GM21515 (cell line): Measurements from ENCODE around the gene LRPAP1.

Experiments used
- ATAC-seq: cut with Tn5 transposase; IDR thresholded peaks from one replicate; pipeline ENCODE4 v1.9.1; 2021; ENCODE audit not compliant: unreplicated experiment

The LRPAP1 gene

DNA sequence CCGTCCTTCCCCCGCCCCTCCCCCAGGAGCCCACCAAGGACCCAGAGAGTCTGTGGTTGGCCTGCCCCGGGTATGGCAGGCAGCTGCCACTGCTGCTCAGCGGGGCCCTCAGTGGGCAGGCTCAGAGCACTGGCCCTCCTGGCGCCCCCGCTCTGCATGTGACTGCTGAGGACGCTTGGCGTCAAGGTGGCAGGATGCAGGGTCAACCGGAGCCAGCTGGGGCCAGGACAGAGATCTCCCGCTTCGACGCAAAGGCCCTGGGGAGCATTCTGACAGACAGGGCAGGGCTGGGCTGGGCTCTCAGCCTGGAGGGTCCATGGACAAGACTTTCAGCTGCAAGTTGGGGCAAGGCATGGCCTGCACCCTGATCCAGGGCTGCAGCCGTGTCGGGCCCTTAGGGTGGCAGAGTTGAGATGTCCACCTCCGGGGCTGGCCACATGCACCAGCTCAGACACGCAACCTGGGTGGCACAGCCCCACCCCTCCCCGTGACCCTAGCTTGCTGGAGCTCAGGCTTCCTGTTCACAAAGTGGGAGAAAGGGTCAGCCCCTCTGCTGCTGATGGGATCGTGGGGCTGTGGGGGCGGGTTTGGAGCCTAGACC, 30.3 kb downstream of the LRPAP1 start:
- no peak for ATAC-seq

DNA sequence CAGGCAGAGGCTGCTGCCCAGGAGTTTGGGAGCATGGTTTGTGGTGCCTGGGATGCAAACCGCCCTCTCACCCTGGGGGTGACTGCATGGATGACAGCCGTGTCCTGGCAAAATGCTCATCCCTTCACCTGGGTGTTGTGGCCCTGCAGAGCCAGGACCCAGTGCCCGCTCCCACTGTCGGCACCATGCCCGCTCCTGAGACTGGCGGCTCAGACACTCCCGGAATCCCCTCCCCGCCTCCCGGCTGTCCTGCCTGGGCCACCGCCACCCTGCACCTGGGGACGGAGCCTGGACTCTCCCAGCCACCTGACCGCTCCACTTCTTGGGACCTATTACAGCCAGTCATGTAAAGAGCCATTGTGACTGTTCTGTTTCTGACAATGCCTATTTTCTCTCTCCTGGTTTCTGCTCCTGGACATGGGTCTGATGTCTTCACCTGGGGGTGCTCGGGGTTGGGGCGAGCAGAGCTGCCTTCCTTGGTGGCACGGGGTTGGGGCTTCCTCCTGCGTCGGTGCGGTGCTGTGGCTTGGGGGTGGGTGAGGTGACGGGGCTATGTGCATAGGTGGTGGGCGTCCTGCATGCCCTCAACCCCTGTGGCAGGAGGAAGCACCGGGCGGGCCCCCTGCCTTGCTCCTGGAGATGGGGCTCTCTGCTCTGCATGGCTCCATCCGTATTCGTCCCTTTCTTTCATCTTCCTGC, 30.9 kb downstream of the LRPAP1 start:
- no peak for ATAC-seq

- ATAC-seq = no peak
Measured at GRCh38 chr4:3500634-3501101, 31.6 kb downstream of the LRPAP1 start.

- no peak for ATAC-seq
Measured at GRCh38 chr4:3500111-3500510, 32.1 kb downstream of the LRPAP1 start.

DNA sequence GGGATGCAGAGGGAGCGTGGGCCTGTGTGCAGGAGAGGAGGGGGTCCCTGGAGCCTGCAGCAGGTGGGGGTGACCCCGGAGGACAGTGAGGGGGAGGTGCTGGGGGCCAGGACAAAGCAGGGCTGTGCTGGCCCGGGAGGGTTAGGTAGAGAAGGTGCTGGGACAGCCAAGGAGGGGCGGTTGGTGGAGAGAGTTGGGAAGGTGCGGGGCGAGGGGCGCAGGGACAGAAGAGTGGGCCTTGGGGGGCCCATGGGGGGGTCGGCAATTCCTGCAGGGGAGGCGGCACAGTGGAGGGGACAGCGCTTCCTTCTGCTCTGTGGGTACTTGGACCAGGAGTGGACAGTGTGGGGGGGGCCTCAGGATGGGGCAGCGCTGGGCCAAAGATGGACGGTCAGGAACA, 32.5 kb downstream of the LRPAP1 start:
- ATAC-seq = no peak

GRCh38 chr4:3498901-3499510, 33.2 kb downstream of the LRPAP1 start:
- ATAC-seq = no peak

DNA sequence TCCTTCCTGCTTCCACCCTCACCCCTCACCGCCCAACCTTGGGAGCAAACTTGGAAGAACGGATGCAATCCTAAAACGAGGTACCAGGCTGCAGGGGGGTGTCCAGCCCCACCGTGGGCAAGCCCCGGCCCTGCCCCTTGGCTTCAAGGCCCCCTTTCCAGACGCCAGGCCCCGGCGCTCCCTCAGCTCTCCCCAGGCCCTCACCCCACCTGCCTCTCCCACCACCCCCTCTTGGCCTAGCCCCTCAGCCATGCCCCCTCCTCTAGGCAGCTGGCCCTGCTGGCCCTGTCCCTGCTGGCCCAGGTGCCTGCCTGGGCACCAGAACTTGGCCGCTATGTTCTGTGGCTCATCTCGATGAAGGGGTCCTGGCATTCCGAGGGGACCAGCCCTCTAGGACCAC, 33.8 kb downstream of the LRPAP1 start:
- no peak for ATAC-seq

GRCh38 chr4:3497523-3498389, 34.5 kb downstream of the LRPAP1 start:
- ATAC-seq = no peak

GRCh38 chr4:3497095-3497494, 35.1 kb downstream of the LRPAP1 start:
- ATAC-seq = no peak

DNA sequence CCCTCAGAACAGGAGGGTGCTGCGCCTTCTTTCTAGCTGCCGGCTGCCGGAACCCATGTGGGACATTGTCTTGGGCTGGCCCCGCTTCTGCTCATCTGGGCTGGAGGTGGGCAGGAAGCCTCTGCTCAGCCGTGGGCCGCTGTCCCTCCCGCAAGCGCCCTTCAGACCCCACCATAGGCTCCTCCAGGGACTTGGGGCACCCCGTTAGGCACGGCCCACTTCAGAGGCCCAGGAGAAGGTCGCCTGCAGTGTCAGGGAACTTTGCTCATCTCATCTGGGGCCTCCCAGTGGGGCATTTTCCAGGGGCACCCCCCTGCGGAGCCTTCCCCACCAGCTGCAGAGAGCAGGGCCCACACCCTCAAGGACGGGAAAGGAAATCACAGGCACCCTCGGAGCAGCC, 36.2 kb downstream of the LRPAP1 start:
- no peak for ATAC-seq

GRCh38 chr4:3495204-3495975, 36.8 kb downstream of the LRPAP1 start:
- ATAC-seq = no peak

DNA sequence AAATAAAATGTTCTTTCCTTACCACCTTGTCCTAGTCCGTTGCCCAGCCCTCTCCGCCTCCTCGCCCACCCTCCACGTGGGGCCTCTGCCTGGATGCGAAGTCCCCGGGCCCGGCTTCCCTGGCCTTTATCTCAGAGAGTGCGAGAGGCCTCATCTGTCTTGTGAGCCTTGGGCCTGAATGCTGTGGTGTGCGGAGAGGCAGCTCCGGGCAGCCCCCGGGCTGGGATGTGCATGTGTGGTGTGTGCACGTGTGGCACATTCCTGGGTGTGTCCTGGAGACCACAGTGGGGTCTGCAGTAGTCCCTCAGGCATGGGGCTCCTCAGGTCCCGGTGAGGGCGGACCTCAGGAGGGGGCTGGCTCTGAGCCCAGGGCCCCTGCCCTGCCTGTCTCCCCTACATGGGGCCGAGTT, 37.8 kb downstream of the LRPAP1 start:
- ATAC-seq = no peak

DNA sequence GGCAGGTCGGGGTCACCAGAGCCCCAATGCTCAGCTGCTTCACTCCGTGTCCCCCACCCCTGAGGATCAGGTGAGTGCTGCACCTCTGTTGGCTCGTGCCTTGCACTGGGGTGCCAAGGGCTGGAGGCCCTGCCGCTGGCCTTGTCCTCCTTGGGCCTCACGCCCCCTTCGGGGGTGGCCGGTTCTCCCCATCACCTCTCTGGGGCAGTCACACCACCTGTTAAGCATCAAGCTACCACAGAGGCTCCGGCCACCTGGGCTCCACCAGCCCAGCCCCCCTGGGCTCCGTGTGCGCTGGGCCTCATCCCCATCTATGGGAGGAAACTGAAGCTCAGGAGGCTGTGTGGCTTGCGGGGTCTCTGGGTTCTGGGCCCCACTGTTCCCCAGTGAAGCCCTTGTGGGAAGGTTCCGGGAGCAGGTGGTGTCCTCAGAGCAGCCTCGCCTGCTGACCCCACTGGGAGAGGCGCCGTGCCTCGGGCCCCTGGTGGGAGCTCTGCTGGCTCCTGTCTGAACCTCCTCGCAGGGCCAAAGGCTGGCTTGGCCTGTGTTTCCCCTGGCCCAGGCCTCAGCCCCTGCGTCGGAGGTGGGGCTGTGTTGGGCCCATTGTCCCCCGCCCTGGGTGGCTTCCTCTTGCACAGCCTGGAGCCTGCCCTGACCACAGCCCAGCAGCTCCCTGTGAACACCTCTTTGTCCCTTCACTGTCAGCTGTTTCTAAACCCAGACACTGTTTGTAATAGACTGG, 38.3 kb downstream of the LRPAP1 start:
- no peak for ATAC-seq

DNA sequence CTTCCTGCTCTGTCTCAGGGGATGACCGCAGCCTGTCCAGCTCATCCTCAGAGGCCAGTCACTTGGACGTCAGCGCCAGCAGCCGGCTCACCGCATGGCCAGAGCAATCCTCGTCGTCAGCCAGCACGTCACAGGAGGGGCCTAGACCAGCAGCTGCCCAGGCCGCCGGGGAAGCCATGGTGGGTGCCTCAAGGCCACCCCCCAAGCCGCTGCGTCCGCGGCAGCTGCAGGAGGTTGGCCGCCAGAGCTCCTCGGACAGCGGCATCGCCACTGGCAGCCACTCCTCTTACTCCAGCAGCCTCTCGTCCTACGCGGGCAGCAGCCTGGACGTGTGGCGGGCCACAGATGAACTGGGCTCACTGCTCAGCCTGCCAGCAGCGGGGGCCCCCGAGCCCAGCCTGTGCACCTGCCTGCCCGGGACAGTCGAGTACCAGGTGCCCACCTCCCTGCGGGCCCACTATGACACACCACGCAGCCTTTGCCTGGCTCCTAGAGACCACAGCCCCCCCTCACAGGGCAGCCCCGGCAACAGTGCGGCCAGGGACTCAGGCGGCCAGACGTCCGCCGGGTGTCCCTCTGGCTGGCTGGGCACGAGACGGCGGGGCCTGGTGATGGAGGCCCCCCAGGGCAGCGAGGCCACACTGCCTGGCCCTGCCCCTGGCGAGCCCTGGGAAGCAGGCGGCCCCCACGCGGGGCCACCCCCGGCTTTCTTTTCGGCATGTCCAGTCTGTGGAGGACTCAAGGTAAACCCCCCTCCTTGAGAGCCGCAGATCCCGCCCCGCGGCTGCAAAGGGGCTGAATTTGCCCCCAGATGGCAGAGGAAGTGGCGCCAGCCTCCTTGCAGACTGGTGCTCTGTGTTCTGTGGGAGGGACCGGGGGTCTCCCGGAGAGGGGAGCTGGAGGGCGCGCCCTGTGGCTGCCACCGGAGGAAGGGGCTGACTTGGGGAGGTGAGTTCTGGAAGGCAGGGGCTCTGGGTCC, 39.2 kb downstream of the LRPAP1 start:
- ATAC-seq = no peak

DNA sequence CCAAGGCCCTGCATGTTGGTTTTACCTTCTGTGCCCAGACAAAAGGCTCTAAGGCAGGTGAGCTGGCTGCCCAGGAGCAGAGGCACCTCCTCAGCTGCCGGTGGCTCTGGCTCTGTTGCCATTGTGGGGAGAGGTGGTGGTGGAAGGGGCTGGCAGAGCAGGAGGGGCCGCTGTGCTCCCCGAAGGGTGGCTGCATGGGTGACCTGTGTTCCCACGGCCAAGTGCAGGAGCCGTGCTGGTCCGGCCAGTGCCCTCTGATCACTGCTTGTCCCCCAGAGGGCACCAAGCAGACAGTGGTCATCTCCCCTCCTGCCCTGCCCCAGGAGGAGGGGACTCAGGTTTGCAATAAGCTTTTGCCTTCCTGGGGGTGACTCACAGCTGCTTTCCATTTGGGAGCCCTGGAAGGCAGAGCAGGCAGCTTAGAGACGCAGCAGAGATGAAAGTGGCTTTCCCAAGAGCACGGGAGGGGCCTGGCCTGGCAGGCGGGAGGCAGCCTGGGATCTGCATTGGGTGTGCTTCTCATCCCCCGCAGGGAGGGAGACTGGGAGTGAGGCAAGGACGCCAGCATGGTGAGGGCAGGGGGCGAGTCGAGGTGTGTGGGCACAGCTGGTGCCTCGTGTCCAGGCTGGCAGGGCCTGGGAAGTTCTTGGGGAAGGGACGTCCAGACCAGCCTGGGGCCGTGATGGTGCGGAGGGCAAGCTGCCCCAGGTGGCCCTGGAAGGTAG, 40.4 kb downstream of the LRPAP1 start:
- no peak for ATAC-seq

- no peak for ATAC-seq
Measured at GRCh38 chr4:3489451-3489962, 42.7 kb downstream of the LRPAP1 start.

GRCh38 chr4:3488820-3489219, 43.4 kb downstream of the LRPAP1 start:
- no peak for ATAC-seq

- no peak for ATAC-seq
Measured at GRCh38 chr4:3487861-3488260, 44.4 kb downstream of the LRPAP1 start.
